Caco-2 (cell line): Measurements from ENCODE around the gene GBP1. TPM values are rescaled to one million over a fixed set of nuclear protein-coding genes. Genes with fewer than 3 reads are reported as not detected.

Experiments used
- Bru-seq: library from RNA; stranded (reverse); fragments of 400-500 nt; gene quantifications from one replicate; lab custom pipeline; 2021; lab: Mats Ljungman, UMichigan
- BruChase-seq, 2 experiments: library from RNA; stranded (reverse); fragments of 400-500 nt; gene quantifications; one replicate each; lab custom pipeline; 2021; lab: Mats Ljungman, UMichigan
- BruUV-seq: library from RNA; stranded (reverse); fragments of 400-500 nt; replicated peaks from 2 replicates; lab custom pipeline; 2021; lab: Mats Ljungman, UMichigan
- CTCF ChIA-PET: fragments of 300-600 bp; sonication (Branson Sonifier 250); formaldehyde crosslinking; loops from one replicate; lab custom pipeline; 2022; ENCODE audit warnings: antibody characterized with exemption; lab: Charles Lee
- POLR2A ChIA-PET: fragments of 300-600 bp; sonication (Branson Sonifier 250); formaldehyde crosslinking; loops from one replicate; lab custom pipeline; 2022; ENCODE audit warnings: antibody characterized with exemption; lab: Charles Lee
- DNase-seq, 2 experiments: peaks; one replicate each; pipeline versions ENCODE4 v3.0.0 to v3.0.0-alpha.2; 2020 to 2022
- H3K27me3 ChIP-seq: replicated peaks from 2 replicates; pipeline ENCODE4 v1.6.0; 2011; ENCODE audit warnings: low read length; ENCODE audit not compliant: control insufficient read depth, insufficient read depth
- H3K36me3 ChIP-seq: 2 replicates; pipeline ENCODE4 v1.5.1; 2011; ENCODE audit warnings: low read length; ENCODE audit not compliant: control insufficient read depth, insufficient read depth
- H3K4me1 ChIP-seq: fragments of 250-450 bp; sonication (Bioruptor Pico); 2 replicates; pipeline ENCODE4 v1.5.1; 2020; ENCODE audit warnings: mild to moderate bottlenecking
- H3K4me3 ChIP-seq: 2 replicates; pipeline ENCODE4 v1.5.1; 2011; ENCODE audit warnings: low read depth, mild to moderate bottlenecking, control low read depth, low read length
- H3K9me3 ChIP-seq: fragments of 250-450 bp; sonication (Bioruptor Pico); 2 replicates; pipeline ENCODE4 v1.5.1; 2020; ENCODE audit warnings: mild to moderate bottlenecking, moderate library complexity
- H3K27ac Mint-ChIP-seq: one replicate; pipeline ENCODE4 v1.8.0; 2022; ENCODE audit warnings: mixed read lengths; ENCODE audit not compliant: unreplicated experiment
- H3K27me3 Mint-ChIP-seq: one replicate; pipeline ENCODE4 v1.8.0; 2022; ENCODE audit warnings: mixed read lengths; ENCODE audit not compliant: insufficient read depth, unreplicated experiment
- H3K36me3 Mint-ChIP-seq: one replicate; pipeline ENCODE4 v1.8.0; 2022; ENCODE audit warnings: mild to moderate bottlenecking, mixed read lengths; ENCODE audit not compliant: insufficient read depth, unreplicated experiment
- H3K4me1 Mint-ChIP-seq: one replicate; pipeline ENCODE4 v1.8.0; 2022; ENCODE audit warnings: low read depth, mixed read lengths; ENCODE audit not compliant: unreplicated experiment
- H3K4me3 Mint-ChIP-seq: one replicate; pipeline ENCODE4 v1.8.0; 2022; ENCODE audit warnings: mild to moderate bottlenecking, moderate library complexity, mixed read lengths; ENCODE audit not compliant: unreplicated experiment
- H3K9me3 Mint-ChIP-seq: one replicate; pipeline ENCODE4 v1.8.0; 2022; ENCODE audit warnings: mixed read lengths; ENCODE audit not compliant: unreplicated experiment
- CTCF ChIP-seq, 2 experiments: fragments of 200-600 bp in 1 of 2; IDR thresholded peaks; 1 replicate in 1 of 2; 2 replicates in 1 of 2; pipeline versions ENCODE4 v1.5.1 to v1.8.0; 2011 to 2022; ENCODE audit warnings: antibody characterized with exemption in 1 of 2, control low read depth in 1 of 2, inconsistent platforms in 1 of 2, low read depth in 1 of 2, low read length in 1 of 2, mild to moderate bottlenecking in 1 of 2, moderate library complexity in 1 of 2; ENCODE audit not compliant: insufficient read depth in 1 of 2, severe bottlenecking in 1 of 2, unreplicated experiment in 1 of 2
- intact Hi-C: fragments of 100-400 bp; cut with micrococcal nuclease; formaldehyde crosslinking; loops from one replicate; pipeline ENCODE4 v1.10.0; 2022; ENCODE audit not compliant: unreplicated experiment
- long read RNA-seq: library from polyadenylated mRNA; stranded (forward); transcript quantifications from one replicate; pipeline ENCODE4 v2.0.0, GENCODE V29; 2022
- total RNA-seq: library from RNA; stranded (reverse); gene quantifications from 2 replicates; pipeline ENCODE4 v1.2.3, GENCODE V29; 2022

GBP1 gene
- total RNA-seq (0.36 and 0.51 TPM in 2 replicates), Bru-seq, nascent RNA (percentile 24 among the genes with signal in this experiment), BruChase-seq, experiment 1, labeled RNA remaining after a 2-hour chase (percentile 21 among the genes with signal in this experiment), BruChase-seq, experiment 2, labeled RNA remaining after a 6-hour chase (percentile 20 among the genes with signal in this experiment)
- long read RNA-seq, partial matches to known transcripts, result 1 of 1 reads
- long read RNA-seq, other reads (novel, unspliced or antisense), result 0 of 1 reads

GRCh38 chr1:89065079-89065868 is at the start of gene GBP1:
Gene GBP1, minus strand, starts transcription at chr1:89065208. Its CDS starts 1,974 bp downstream, at chr1:89063234.
- no peaks in the 10 kb centered on the region for H3K9me3 Mint-ChIP-seq
- no peak within 1 kb of the TSS for H3K27ac Mint-ChIP-seq
- no peaks in the 10 kb centered on the region for H3K27me3 Mint-ChIP-seq
- H3K4me1 Mint-ChIP-seq, result peaks cover 8% of the 10 kb centered on the region
- Histone ChIP-seq H3K4me3 (no peak within 1 kb of the TSS), H3K36me3 (no peaks in the 10 kb centered on the region), H3K4me1 (no peaks in the 10 kb centered on the region), H3K27me3 (no peaks in the 10 kb centered on the region), H3K9me3 (no peaks in the 10 kb centered on the region)
- intact Hi-C loops, result no loop called here
- POLR2A ChIA-PET, result no interaction called here
- no peaks in the 10 kb centered on the region for H3K36me3 Mint-ChIP-seq
- CTCF ChIA-PET, result no interaction called here
- no TSS peak for BruUV-seq
- TF ChIP-seq CTCF (IDR thresholded peaks at IDR 0.05; ENCODE audit: insufficient read depth in 1 of 2, low read depth in 1 of 2, low read length in 1 of 2, severe bottlenecking in 1 of 2, unreplicated experiment in 1 of 2), result no peak
- H3K4me3 Mint-ChIP-seq, result no peak within 1 kb of the TSS
- DNase-seq, result no peak

GRCh38 chr1:89114662-89115061 is 49.7 kb upstream of the GBP1 start:
- BruUV-seq, result no TSS peak
- ChIA-PET CTCF (no interaction called here), POLR2A (no interaction called here)
- no peak overlapping the region for H3K4me3 ChIP-seq
- no peaks in the 10 kb centered on the region for H3K27me3 ChIP-seq
- Mint-ChIP-seq H3K27me3 (peaks cover 6% of the 10 kb centered on the region), H3K4me1 (no peaks in the 10 kb centered on the region), H3K36me3 (no peaks in the 10 kb centered on the region), H3K9me3 (no peaks in the 10 kb centered on the region), H3K4me3 (no peak overlapping the region), H3K27ac (no peak overlapping the region)
- no peak for TF ChIP-seq CTCF (IDR thresholded peaks at IDR 0.05; ENCODE audit: insufficient read depth in 1 of 2, low read depth in 1 of 2, low read length in 1 of 2, severe bottlenecking in 1 of 2, unreplicated experiment in 1 of 2)
- intact Hi-C loops, result no loop called here
- H3K36me3 ChIP-seq, result no peaks in the 10 kb centered on the region
- H3K4me1 ChIP-seq, result no peaks in the 10 kb centered on the region
- no peak for DNase-seq
- no peaks in the 10 kb centered on the region for H3K9me3 ChIP-seq

GRCh38 chr1:89112871-89113613 is 48.0 kb upstream of the GBP1 start:
- TF ChIP-seq CTCF (IDR thresholded peaks at IDR 0.05; ENCODE audit: insufficient read depth in 1 of 2, low read depth in 1 of 2, low read length in 1 of 2, severe bottlenecking in 1 of 2, unreplicated experiment in 1 of 2), result no peak
- Mint-ChIP-seq H3K27ac (no peak overlapping the region), H3K27me3 (peaks cover 6% of the 10 kb centered on the region), H3K4me1 (no peaks in the 10 kb centered on the region), H3K9me3 (no peaks in the 10 kb centered on the region), H3K36me3 (no peaks in the 10 kb centered on the region), H3K4me3 (no peak overlapping the region)
- ChIA-PET POLR2A (no interaction called here), CTCF (no interaction called here)
- Histone ChIP-seq H3K27me3 (no peaks in the 10 kb centered on the region), H3K36me3 (no peaks in the 10 kb centered on the region), H3K4me3 (no peak overlapping the region), H3K4me1 (no peaks in the 10 kb centered on the region), H3K9me3 (no peaks in the 10 kb centered on the region)
- intact Hi-C loops, result no loop called here
- no TSS peak for BruUV-seq
- no peak for DNase-seq
